ENCODE data around the gene HDGFL1.

Gene HDGFL1

DNA sequence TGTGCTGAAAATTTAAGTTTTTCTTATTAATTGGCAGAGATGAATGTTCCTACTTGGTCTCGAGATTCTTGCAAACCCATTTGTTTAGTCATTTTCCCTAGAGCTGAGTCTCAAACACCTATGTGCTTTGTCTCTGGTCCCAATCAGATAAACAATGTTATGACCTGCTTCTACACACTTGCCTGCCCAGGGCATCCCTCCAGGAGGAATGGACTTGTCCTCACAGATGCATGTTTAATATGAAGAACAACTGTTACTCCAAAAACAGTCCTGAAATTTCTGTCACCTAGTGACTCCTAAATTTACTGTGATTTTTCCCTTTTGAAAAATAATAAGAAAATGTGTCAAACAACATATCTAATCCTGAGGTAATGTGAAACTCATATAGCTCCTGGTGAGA is 43.7 kb downstream of the HDGFL1 start:
- no peaks in the 10 kb centered on the region for H3K4me1 Mint-ChIP-seq
- H3K4me3 Mint-ChIP-seq, result no peak overlapping the region
- no peaks in the 10 kb centered on the region for H3K27me3 Mint-ChIP-seq
- CTCF ChIA-PET, result no interaction called here
- DNase-seq, result no peak
- H3K9me3 Mint-ChIP-seq, result peaks cover 2% of the 10 kb centered on the region
- H3K27ac Mint-ChIP-seq, result no peak overlapping the region
- no peaks in the 10 kb centered on the region for H3K36me3 Mint-ChIP-seq

DNA sequence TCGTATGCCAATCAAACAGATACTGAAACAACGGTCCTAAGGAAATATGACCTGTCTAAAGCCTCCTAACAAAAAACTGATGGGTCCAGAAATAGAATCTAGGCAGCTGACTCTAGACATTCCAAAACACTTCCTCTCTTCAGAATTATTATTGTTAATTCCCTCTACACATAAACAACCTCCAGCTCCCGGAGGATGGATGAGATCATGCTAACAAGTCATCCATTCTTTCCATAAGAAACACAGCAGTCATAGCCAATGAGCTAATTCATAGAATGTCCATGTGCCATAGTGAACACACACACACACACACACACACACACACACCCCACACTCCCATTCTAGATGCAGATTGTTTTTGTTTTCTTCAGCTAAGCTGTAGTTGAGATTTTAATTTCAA is 44.3 kb downstream of the HDGFL1 start:
- no peaks in the 10 kb centered on the region for H3K4me1 Mint-ChIP-seq
- no peaks in the 10 kb centered on the region for H3K27me3 Mint-ChIP-seq
- no peak overlapping the region for H3K27ac Mint-ChIP-seq
- CTCF ChIA-PET, result no interaction called here
- DNase-seq, result no peak
- H3K4me3 Mint-ChIP-seq, result no peak overlapping the region
- H3K9me3 Mint-ChIP-seq, result peaks cover 2% of the 10 kb centered on the region
- H3K36me3 Mint-ChIP-seq, result no peaks in the 10 kb centered on the region

DNA sequence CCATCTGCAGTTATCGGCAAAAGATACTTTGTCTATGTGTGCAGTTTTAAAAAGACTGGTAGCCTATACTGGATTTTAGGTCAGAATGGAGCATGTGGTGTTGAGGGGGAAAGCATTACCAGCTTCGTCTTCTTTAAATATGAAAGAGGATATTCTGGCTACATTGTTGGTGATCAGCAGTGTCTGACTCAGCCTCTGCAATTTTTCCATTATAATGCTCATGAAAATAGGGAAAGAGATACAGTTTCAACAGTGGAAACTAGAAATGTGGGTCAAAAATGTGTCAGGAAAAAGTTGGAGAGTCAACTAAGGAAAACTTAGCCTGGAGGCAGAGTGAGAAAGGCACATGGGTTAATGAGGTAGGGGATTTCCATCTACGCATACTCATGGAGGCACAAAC is 45.2 kb downstream of the HDGFL1 start:
- Mint-ChIP-seq H3K9me3 (peaks cover 2% of the 10 kb centered on the region), H3K36me3 (no peaks in the 10 kb centered on the region)
- CTCF ChIA-PET, result no interaction called here

DNA sequence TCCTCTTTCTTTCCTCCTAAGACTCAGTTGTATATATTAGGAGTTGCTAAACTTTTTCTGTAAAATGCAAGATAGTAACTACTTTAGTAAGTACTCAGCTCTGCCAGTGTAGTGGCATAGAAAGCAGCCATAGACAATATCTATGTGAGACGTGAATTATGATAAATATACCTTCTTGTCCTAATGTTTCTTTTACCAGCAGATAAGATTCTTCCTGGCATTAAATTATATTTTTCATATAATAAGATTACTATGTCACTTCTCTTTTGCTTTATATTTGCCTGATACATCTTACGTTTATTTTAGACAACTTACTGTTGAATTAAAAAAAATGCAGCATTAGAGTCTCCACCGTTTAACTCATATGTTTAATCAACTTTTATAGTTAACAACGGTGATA is 51.7 kb downstream of the HDGFL1 start:
- Mint-ChIP-seq H3K36me3 (no peaks in the 10 kb centered on the region), H3K27me3 (no peaks in the 10 kb centered on the region), H3K4me1 (no peaks in the 10 kb centered on the region), H3K4me3 (no peak overlapping the region), H3K27ac (no peak overlapping the region), H3K9me3 (no peaks in the 10 kb centered on the region)
- CTCF ChIA-PET, result no interaction called here
- no peak for DNase-seq

More for the DNA sequence above, 45.2 kb downstream of the HDGFL1 start:
- Mint-ChIP-seq H3K4me1 (no peaks in the 10 kb centered on the region), H3K27me3 (no peaks in the 10 kb centered on the region), H3K27ac (no peak overlapping the region), H3K4me3 (no peak overlapping the region)
- no peak for DNase-seq
